ENCODE data around the gene ARHGAP18. TPM values are rescaled to one million over a fixed set of nuclear protein-coding genes. Genes with fewer than 3 reads are reported as not detected.

Gene ARHGAP18
- polyA plus RNA-seq, 1 of the 3 experiments (the other 2 are of a cell fraction) = 25.0 TPM

DNA sequence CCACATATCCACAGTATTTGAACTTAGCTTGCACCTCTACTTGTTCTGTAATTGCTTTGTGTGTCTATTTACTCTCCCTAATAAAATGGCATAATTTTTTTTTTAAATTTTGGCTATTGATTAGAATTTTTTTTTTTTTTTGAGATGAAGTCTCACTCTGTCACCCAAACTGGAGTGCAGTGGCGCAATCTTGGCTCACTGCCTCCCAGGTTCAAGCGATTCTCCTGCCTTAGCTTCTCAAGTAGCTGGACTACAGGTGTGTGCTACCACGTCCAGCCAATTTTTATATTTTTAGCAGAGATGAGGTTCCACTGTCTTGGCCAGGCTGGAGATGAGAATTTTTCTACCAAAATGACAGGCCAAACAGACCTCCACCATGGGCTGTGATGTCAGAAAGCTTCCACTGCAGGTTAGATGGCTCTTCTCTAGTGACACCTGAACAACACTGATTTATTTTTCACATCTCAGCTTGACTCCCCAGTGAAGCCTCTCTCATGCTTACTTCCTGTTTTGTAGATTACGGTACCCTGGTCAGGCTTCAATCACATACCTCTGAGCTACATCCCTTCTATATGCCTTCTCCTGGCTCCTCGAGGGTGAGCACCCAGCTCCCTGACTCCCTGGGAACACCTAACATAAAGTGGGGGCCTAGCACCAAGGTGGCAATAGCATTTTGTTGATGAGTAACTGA lies 112.8 kb downstream of the ARHGAP18 start:
- no peak overlapping the region for H3K27ac ChIP-seq (ENCODE audit: low read depth in 2 of 2, low read length in 1 of 2)
- no peak overlapping the region for H2AFZ ChIP-seq (ENCODE audit: low read depth)
- 80% methylated on average over 5 of the region's 5 CpGs for WGBS (ENCODE audit: low lambda C conversion rate)
- no peaks in the 10 kb centered on the region for H3K9me2 ChIP-seq
- CTCF ChIA-PET = interaction anchor here (0.8 to 2.3 kb wide), 26 partner anchors 9 to 434 kb away, joined by 3 to 19 read pairs (median 4); no protein-coding TSS in a partner anchor
- H3K9me3 ChIP-seq = no peaks in the 10 kb centered on the region
- no peak overlapping the region for H3K4me3 ChIP-seq (ENCODE audit: low read depth in 2 of 2, low read length in 1 of 2)
- no peak overlapping the region for H3K9ac ChIP-seq
- H3K27me3 ChIP-seq (ENCODE audit: insufficient read depth) = no peaks in the 10 kb centered on the region
- no peaks in the 10 kb centered on the region for H4K20me1 ChIP-seq (ENCODE audit: insufficient read depth)
- POLR2A ChIA-PET = no interaction called here
- DNase-seq = no peak
- H3K79me2 ChIP-seq (ENCODE audit: insufficient read depth) = peaks cover 4% of the 10 kb centered on the region
- H3K36me3 ChIP-seq (replicated peaks in 1 of 2; ENCODE audit: control insufficient read depth in 1 of 2, insufficient read depth in 2 of 2, low read length in 1 of 2) = peaks cover 18 to 87% of the 10 kb centered on the region in 2 experiments
- no peak overlapping the region for H3K4me2 ChIP-seq
- H3K4me1 ChIP-seq (ENCODE audit: control insufficient read depth in 1 of 2, insufficient read depth in 2 of 2, low read depth in 1 of 2, low read length in 1 of 2) = peaks cover 0 to 6% of the 10 kb centered on the region in 2 experiments; a peak in 2 of 4 replicates
- H3F3A ChIP-seq (replicated peaks; ENCODE audit: insufficient read depth) = peaks cover 25% of the 10 kb centered on the region
- TF ChIP-seq FOXM1 (IDR thresholded peaks at IDR 0.05; ENCODE audit: low read depth) = no peak
- TF ChIP-seq, protein P1, sequence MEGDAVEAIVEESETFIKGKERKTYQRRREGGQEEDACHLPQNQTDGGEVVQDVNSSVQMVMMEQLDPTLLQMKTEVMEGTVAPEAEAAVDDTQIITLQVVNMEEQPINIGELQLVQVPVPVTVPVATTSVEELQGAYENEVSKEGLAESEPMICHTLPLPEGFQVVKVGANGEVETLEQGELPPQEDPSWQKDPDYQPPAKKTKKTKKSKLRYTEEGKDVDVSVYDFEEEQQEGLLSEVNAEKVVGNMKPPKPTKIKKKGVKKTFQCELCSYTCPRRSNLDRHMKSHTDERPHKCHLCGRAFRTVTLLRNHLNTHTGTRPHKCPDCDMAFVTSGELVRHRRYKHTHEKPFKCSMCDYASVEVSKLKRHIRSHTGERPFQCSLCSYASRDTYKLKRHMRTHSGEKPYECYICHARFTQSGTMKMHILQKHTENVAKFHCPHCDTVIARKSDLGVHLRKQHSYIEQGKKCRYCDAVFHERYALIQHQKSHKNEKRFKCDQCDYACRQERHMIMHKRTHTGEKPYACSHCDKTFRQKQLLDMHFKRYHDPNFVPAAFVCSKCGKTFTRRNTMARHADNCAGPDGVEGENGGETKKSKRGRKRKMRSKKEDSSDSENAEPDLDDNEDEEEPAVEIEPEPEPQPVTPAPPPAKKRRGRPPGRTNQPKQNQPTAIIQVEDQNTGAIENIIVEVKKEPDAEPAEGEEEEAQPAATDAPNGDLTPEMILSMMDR (IDR thresholded peaks at IDR 0.05) = no peak
- TF ChIP-seq, protein P2, sequence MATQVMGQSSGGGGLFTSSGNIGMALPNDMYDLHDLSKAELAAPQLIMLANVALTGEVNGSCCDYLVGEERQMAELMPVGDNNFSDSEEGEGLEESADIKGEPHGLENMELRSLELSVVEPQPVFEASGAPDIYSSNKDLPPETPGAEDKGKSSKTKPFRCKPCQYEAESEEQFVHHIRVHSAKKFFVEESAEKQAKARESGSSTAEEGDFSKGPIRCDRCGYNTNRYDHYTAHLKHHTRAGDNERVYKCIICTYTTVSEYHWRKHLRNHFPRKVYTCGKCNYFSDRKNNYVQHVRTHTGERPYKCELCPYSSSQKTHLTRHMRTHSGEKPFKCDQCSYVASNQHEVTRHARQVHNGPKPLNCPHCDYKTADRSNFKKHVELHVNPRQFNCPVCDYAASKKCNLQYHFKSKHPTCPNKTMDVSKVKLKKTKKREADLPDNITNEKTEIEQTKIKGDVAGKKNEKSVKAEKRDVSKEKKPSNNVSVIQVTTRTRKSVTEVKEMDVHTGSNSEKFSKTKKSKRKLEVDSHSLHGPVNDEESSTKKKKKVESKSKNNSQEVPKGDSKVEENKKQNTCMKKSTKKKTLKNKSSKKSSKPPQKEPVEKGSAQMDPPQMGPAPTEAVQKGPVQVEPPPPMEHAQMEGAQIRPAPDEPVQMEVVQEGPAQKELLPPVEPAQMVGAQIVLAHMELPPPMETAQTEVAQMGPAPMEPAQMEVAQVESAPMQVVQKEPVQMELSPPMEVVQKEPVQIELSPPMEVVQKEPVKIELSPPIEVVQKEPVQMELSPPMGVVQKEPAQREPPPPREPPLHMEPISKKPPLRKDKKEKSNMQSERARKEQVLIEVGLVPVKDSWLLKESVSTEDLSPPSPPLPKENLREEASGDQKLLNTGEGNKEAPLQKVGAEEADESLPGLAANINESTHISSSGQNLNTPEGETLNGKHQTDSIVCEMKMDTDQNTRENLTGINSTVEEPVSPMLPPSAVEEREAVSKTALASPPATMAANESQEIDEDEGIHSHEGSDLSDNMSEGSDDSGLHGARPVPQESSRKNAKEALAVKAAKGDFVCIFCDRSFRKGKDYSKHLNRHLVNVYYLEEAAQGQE (IDR thresholded peaks at IDR 0.05; ENCODE audit: low read depth, low read length) = no peak
- TF ChIP-seq MEF2A (IDR thresholded peaks at IDR 0.05; ENCODE audit: borderline replicate concordance, low read depth) = no peak
- TF ChIP-seq, protein P3, sequence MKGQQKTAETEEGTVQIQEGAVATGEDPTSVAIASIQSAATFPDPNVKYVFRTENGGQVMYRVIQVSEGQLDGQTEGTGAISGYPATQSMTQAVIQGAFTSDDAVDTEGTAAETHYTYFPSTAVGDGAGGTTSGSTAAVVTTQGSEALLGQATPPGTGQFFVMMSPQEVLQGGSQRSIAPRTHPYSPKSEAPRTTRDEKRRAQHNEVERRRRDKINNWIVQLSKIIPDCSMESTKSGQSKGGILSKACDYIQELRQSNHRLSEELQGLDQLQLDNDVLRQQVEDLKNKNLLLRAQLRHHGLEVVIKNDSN (IDR thresholded peaks at IDR 0.05; ENCODE audit: borderline replicate concordance, low read depth) = no peak
- TF ChIP-seq, protein P4, sequence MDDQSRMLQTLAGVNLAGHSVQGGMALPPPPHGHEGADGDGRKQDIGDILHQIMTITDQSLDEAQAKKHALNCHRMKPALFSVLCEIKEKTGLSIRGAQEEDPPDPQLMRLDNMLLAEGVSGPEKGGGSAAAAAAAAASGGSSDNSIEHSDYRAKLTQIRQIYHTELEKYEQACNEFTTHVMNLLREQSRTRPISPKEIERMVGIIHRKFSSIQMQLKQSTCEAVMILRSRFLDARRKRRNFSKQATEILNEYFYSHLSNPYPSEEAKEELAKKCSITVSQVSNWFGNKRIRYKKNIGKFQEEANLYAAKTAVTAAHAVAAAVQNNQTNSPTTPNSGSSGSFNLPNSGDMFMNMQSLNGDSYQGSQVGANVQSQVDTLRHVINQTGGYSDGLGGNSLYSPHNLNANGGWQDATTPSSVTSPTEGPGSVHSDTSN (IDR thresholded peaks at IDR 0.05) = no peak
- TF ChIP-seq NFIC (IDR thresholded peaks at IDR 0.05; ENCODE audit: borderline replicate concordance) = no peak
- TF ChIP-seq EP300 (IDR thresholded peaks at IDR 0.05; ENCODE audit: borderline replicate concordance in 1 of 2, low read depth in 1 of 2, low read length in 1 of 2) = no peak
- TF ChIP-seq, protein P5, sequence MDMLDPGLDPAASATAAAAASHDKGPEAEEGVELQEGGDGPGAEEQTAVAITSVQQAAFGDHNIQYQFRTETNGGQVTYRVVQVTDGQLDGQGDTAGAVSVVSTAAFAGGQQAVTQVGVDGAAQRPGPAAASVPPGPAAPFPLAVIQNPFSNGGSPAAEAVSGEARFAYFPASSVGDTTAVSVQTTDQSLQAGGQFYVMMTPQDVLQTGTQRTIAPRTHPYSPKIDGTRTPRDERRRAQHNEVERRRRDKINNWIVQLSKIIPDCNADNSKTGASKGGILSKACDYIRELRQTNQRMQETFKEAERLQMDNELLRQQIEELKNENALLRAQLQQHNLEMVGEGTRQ (IDR thresholded peaks at IDR 0.05; ENCODE audit: borderline replicate concordance, low read depth, low read length) = no peak
- TF ChIP-seq EZH2phosphoT487 (IDR thresholded peaks at IDR 0.05; ENCODE audit: borderline replicate concordance, low read depth) = no peak
- no peak for TF ChIP-seq MAX (IDR thresholded peaks at IDR 0.05; ENCODE audit: low read depth)
- TF ChIP-seq TCF12 (IDR thresholded peaks at IDR 0.05) = no peak
- no peak for TF ChIP-seq IRF3 (IDR thresholded peaks at IDR 0.05; ENCODE audit: low read depth, low read length)
- TF ChIP-seq SMC3 (IDR thresholded peaks at IDR 0.05; ENCODE audit: low read depth, low read length) = no peak
- TF ChIP-seq FOSL2 (IDR thresholded peaks at IDR 0.05; ENCODE audit: borderline replicate concordance, low read depth) = no peak

Data from SK-N-SH (cell line).